H1 (cell line): Measurements from ENCODE around the gene INTS2. TPM values are rescaled to one million over a fixed set of nuclear protein-coding genes. Genes with fewer than 3 reads are reported as not detected.

Source experiments
- CTCF ChIA-PET: fragments of 300-600 bp; sonication (Branson Sonifier 250); formaldehyde crosslinking; loops from one replicate; lab custom pipeline; 2021; ENCODE audit not compliant: partially characterized antibody; lab: Charles Lee
- POLR2A ChIA-PET: fragments of 300-600 bp; sonication (Branson Sonifier 250); formaldehyde crosslinking; loops from one replicate; lab custom pipeline; 2021; ENCODE audit warnings: inconsistent platforms; ENCODE audit not compliant: partially characterized antibody; lab: Charles Lee
- DNase-seq, 2 experiments: peaks; one replicate each; pipeline versions ENCODE4 v3.0.0 to v3.0.0-alpha.2; 2010 to 2022; ENCODE audit warnings: low spot score in 2 of 2, low read depth in 1 of 2, mixed read lengths in 1 of 2
- FAIRE-seq: peaks from 2 replicates; lab custom pipeline; 2011; peaks lifted over from hg19 to GRCh38; lab: Jason Lieb, UNC
- H2AFZ ChIP-seq: 2 replicates; pipeline ENCODE4 v1.8.1; 2012; ENCODE audit warnings: low read length, inconsistent platforms
- H2AK5ac ChIP-seq: 2 replicates; pipeline ENCODE4 v1.6.1; 2013; ENCODE audit warnings: low read depth, low read length
- H2BK120ac ChIP-seq: replicated peaks from 2 replicates; pipeline ENCODE3; 2013; ENCODE audit warnings: low read depth, low read length, inconsistent platforms
- H2BK12ac ChIP-seq: 2 replicates; pipeline ENCODE4 v1.6.1; 2013; ENCODE audit warnings: low read depth, low read length
- H2BK15ac ChIP-seq: 2 replicates; pipeline ENCODE4 v1.6.1; 2013; ENCODE audit warnings: low read length
- H2BK20ac ChIP-seq: 2 replicates; pipeline ENCODE4 v1.6.1; 2013; ENCODE audit warnings: low read length
- H2BK5ac ChIP-seq: 2 replicates; pipeline ENCODE4 v1.6.1; 2013; ENCODE audit warnings: low read depth, low read length
- H3K14ac ChIP-seq: 2 replicates; pipeline ENCODE4 v1.6.1; 2013; ENCODE audit warnings: inconsistent platforms; ENCODE audit not compliant: insufficient read length
- H3K18ac ChIP-seq: 2 replicates; pipeline ENCODE4 v1.6.1; 2013; ENCODE audit warnings: low read length; ENCODE audit errors: extremely low read depth
- H3K23ac ChIP-seq: 2 replicates; pipeline ENCODE4 v1.6.1; 2013; ENCODE audit warnings: inconsistent platforms; ENCODE audit not compliant: insufficient read length
- H3K23me2 ChIP-seq: 2 replicates; pipeline ENCODE4 v1.6.1; 2013; ENCODE audit warnings: low read depth, low read length
- H3K27ac ChIP-seq: 2 replicates; pipeline ENCODE4 v1.6.1; 2011; ENCODE audit warnings: low read depth, low read length, inconsistent platforms
- H3K27me3 ChIP-seq, 4 experiments: replicated peaks in 1 of 4; 1 replicate in 1 of 4; 2 replicates in 3 of 4; pipeline versions ENCODE4 v1.6.1 to v1.8.1; 2011 to 2013; ENCODE audit warnings: low read length in 3 of 4, mild to moderate bottlenecking in 3 of 4, inconsistent platforms in 2 of 4, mixed read lengths in 2 of 4, moderate library complexity in 1 of 4; ENCODE audit not compliant: control insufficient read depth in 3 of 4, insufficient read depth in 3 of 4; ENCODE audit errors: extremely low read depth in 1 of 4
- H3K36me3 ChIP-seq, 4 experiments: 2 replicates each; pipeline versions ENCODE4 v1.6.1 to v1.8.1; 2011 to 2013; ENCODE audit warnings: mild to moderate bottlenecking in 4 of 4, low read length in 3 of 4, moderate library complexity in 2 of 4, control low read depth in 1 of 4, inconsistent platforms in 1 of 4; ENCODE audit not compliant: insufficient read depth in 4 of 4, control insufficient read depth in 2 of 4
- H3K4ac ChIP-seq: replicated peaks from 2 replicates; pipeline ENCODE3; 2013; ENCODE audit warnings: low read length, low read depth, mixed read lengths, inconsistent platforms; ENCODE audit not compliant: insufficient read length
- H3K4me1 ChIP-seq, 4 experiments: replicated peaks in 1 of 4; 1 replicate in 1 of 4; 2 replicates in 3 of 4; pipeline versions ENCODE4 v1.6.1 to v1.8.1; 2011 to 2013; ENCODE audit warnings: low read length in 3 of 4, inconsistent platforms in 2 of 4, mixed read lengths in 1 of 4; ENCODE audit not compliant: insufficient read depth in 4 of 4, control insufficient read depth in 3 of 4
- H3K4me2 ChIP-seq, 2 experiments: 2 replicates each; pipeline versions ENCODE4 v1.6.1 to v1.8.1; 2011 to 2013; ENCODE audit warnings: low read depth in 2 of 2, low read length in 2 of 2, control low read depth in 1 of 2, inconsistent platforms in 1 of 2, mild to moderate bottlenecking in 1 of 2; ENCODE audit not compliant: insufficient read depth in 1 of 2
- H3K4me3 ChIP-seq, 4 experiments: fragments of 200-600, 300-600 bp in 1 of 4; sonication (generic), shearing (Covaris generic), sonication (Bioruptor Twin) in 1 of 4; 2 replicates each; pipeline versions ENCODE4 v1.5.1 to v1.8.1; 2011 to 2016; ENCODE audit warnings: low read length in 4 of 4, low read depth in 3 of 4, control low read depth in 2 of 4, inconsistent platforms in 2 of 4, mild to moderate bottlenecking in 2 of 4, mixed read lengths in 1 of 4, moderate library complexity in 1 of 4; ENCODE audit not compliant: insufficient read depth in 2 of 4; ENCODE audit errors: extremely low read depth in 1 of 4
- H3K56ac ChIP-seq: replicated peaks from 2 replicates; pipeline ENCODE3; 2013; ENCODE audit warnings: low read depth, mild to moderate bottlenecking, mixed read lengths, low read length, inconsistent platforms; ENCODE audit not compliant: insufficient read length
- H3K79me1 ChIP-seq: 2 replicates; pipeline ENCODE4 v1.6.1; 2013; ENCODE audit warnings: low read depth, low read length, control low read depth
- H3K79me2 ChIP-seq, 2 experiments: 2 replicates each; pipeline versions ENCODE4 v1.6.1 to v1.8.1; 2012 to 2013; ENCODE audit warnings: low read length in 2 of 2, mild to moderate bottlenecking in 2 of 2, inconsistent platforms in 1 of 2; ENCODE audit not compliant: insufficient read depth in 2 of 2, control insufficient read depth in 1 of 2
- H3K9ac ChIP-seq, 4 experiments: replicated peaks in 1 of 4; 1 replicate in 1 of 4; 2 replicates in 3 of 4; pipeline versions ENCODE4 v1.6.1 to v1.8.1; 2011 to 2013; ENCODE audit warnings: low read depth in 3 of 4, low read length in 3 of 4, control low read depth in 2 of 4, mild to moderate bottlenecking in 2 of 4, moderate library complexity in 2 of 4, inconsistent platforms in 1 of 4; ENCODE audit errors: extremely low read depth in 1 of 4
- H3K9me3 ChIP-seq, 2 experiments: 2 replicates each; pipeline versions ENCODE4 v1.6.1 to v1.8.1; 2012 to 2013; ENCODE audit warnings: mild to moderate bottlenecking in 2 of 2, moderate library complexity in 2 of 2, control low read depth in 1 of 2, inconsistent platforms in 1 of 2, low read depth in 1 of 2, low read length in 1 of 2, mixed read lengths in 1 of 2; ENCODE audit not compliant: insufficient read depth in 2 of 2
- H4K20me1 ChIP-seq, 2 experiments: replicated peaks in 1 of 2; 2 replicates each; pipeline versions ENCODE3 to v1.8.1; 2011 to 2013; ENCODE audit warnings: inconsistent platforms in 2 of 2, low read length in 2 of 2, mild to moderate bottlenecking in 1 of 2; ENCODE audit not compliant: insufficient read depth in 2 of 2, control insufficient read depth in 1 of 2
- H4K5ac ChIP-seq: 2 replicates; pipeline ENCODE4 v1.6.1; 2013; ENCODE audit warnings: low read length, low read depth, mixed read lengths, inconsistent platforms; ENCODE audit not compliant: insufficient read length
- H4K8ac ChIP-seq: 2 replicates; pipeline ENCODE4 v1.8.0; 2013; ENCODE audit warnings: mild to moderate bottlenecking, moderate library complexity, low read length, inconsistent platforms; ENCODE audit not compliant: insufficient read depth; ENCODE audit errors: extremely low read depth
- H4K91ac ChIP-seq: replicated peaks from 2 replicates; pipeline ENCODE3; 2013; ENCODE audit warnings: low read length, mixed read lengths, inconsistent platforms; ENCODE audit not compliant: insufficient read length
- ATF3 ChIP-seq: IDR thresholded peaks from 2 replicates; pipeline ENCODE4 v1.6.1; 2011; ENCODE audit warnings: low read depth, mild to moderate bottlenecking, low read length; ENCODE audit not compliant: insufficient read depth
- CEBPB ChIP-seq: IDR thresholded peaks from 2 replicates; pipeline ENCODE4 v1.6.1; 2012; ENCODE audit warnings: low read depth, low read length
- CHD1 ChIP-seq: IDR thresholded peaks from 2 replicates; pipeline ENCODE4 v1.6.1; 2012; ENCODE audit warnings: low read depth, low read length, improper control_type of control experiment
- CHD2 ChIP-seq: IDR thresholded peaks from 2 replicates; pipeline ENCODE4 v1.6.1; 2012; ENCODE audit warnings: low read length, improper control_type of control experiment
- GABPA ChIP-seq: IDR thresholded peaks from 2 replicates; pipeline ENCODE4 v1.6.1; 2011; ENCODE audit warnings: mild to moderate bottlenecking, low read length, moderate library complexity, borderline replicate concordance; ENCODE audit not compliant: insufficient read depth
- KDM4A ChIP-seq: IDR thresholded peaks from one replicate; pipeline ENCODE4 v1.7.1; 2012; ENCODE audit warnings: low read depth, mild to moderate bottlenecking, moderate library complexity, low read length, inconsistent platforms; ENCODE audit not compliant: severe bottlenecking
- POU5F1 ChIP-seq: IDR thresholded peaks from 2 replicates; pipeline ENCODE4 v1.6.1; 2011; ENCODE audit warnings: low read depth, mild to moderate bottlenecking, low read length, moderate library complexity
- SIN3A ChIP-seq, 2 experiments: IDR thresholded peaks in 1 of 2; conservative IDR thresholded peaks in 1 of 2; 2 replicates each; pipeline ENCODE4 v1.6.1; 2011 to 2012; ENCODE audit warnings: low read length in 2 of 2, improper control_type of control experiment in 1 of 2, low read depth in 1 of 2, mild to moderate bottlenecking in 1 of 2
- SIRT6 ChIP-seq: IDR thresholded peaks from one replicate; pipeline ENCODE4 v1.7.1; 2012; ENCODE audit warnings: low read length, inconsistent platforms
- SP2 ChIP-seq: IDR thresholded peaks from 2 replicates; pipeline ENCODE4 v1.6.1; 2012; ENCODE audit warnings: mild to moderate bottlenecking, low read length, inconsistent platforms
- SP4 ChIP-seq: IDR thresholded peaks from 2 replicates; pipeline ENCODE4 v1.6.1; 2012; ENCODE audit warnings: low read length, inconsistent platforms
- TBP ChIP-seq: IDR thresholded peaks from 2 replicates; pipeline ENCODE4 v1.6.1; 2011; ENCODE audit warnings: low read depth, low read length, improper control_type of control experiment
- WGBS, 2 experiments: shearing (Covaris generic) in 1 of 2; methylation state at CpG; one replicate each; pipeline versions ENCODE4 v1.1.6 to v1.1.7; 2013 to 2015; ENCODE audit warnings: low lambda C conversion rate in 2 of 2, mixed read lengths in 2 of 2, inconsistent platforms in 1 of 2, low coverage in 1 of 2, missing lambda C conversion rate in 1 of 2; ENCODE audit not compliant: insufficient replicate concordance in 2 of 2, insufficient coverage in 1 of 2, insufficient read length in 1 of 2; ENCODE audit errors: extremely low coverage in 1 of 2, missing lambda C conversion rate in 1 of 2; 5-methylcytosine and 5-hydroxymethylcytosine counted together
- polyA plus RNA-seq, 7 experiments: library from polyadenylated mRNA; depleted of rRNA in 3 of 7; stranded (reverse) in 5 of 7; unstranded in 2 of 7; fragments of >200 nt in 5 of 7; fragments of 200-250 nt in 2 of 7; gene quantifications; 1 replicate in 5 of 7; 2 replicates in 1 of 7; 4 replicates in 1 of 7; pipeline versions ENCODE4 v1.2.1 to v1.2.3, GENCODE V29; 2011 to 2013; ENCODE audit warnings: missing spikeins in 2 of 7, mixed read lengths in 2 of 7
- total RNA-seq: library from RNA; stranded (reverse); fragmentation: NEBNext Ultra II Directional; extraction: Animal tissue kit (Norgen Biotek cat#: 25700); gene quantifications from 2 replicates; pipeline ENCODE4 v1.2.1, GENCODE V29; 2021

INTS2 gene
- total and polyA plus RNA-seq, 2 of the 8 experiments (the other 6 are each of a cell fraction or from before 2014, with no cell fraction given), result 9.4 to 21.8 TPM

DNA sequence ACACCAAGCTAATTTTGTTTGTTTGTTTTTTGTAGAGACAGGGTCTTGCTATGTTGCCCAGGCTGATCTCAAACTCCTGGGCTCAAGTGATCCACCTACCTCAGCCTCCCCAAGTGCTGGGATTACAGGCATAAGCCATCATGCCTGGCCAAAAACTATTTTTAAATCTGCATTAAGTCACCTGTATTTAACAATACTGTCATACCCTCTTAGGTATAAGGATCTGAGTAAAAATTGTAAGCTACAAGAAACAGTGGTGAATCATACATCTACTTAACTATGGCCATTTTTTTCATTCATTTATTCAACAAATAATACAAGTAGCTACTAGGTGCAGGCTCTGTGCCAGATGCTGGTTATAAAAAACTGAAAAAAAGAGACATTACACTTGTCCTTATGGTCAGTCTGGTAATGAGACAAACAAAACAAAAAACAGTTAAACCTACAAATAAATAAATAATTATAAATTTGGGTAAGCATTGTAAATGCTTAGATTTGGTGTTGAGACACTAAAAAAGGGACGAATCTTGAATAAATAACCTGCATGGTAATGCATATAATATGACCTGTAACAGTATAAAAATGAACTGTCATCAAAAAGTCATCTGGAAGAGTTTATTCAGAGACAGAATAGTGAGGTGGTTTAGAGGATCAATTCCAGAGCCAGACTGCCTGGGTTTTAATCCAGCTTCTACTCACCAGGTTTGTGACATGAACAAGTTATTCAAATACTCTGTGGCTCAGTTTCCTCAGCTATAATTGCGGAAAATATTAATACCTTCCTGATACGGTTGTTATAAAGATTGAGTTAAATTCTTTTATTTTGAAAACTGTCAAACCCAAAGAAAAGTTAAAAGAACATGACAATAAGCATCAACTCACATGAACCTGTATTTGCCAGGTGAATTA lies 91.3 kb downstream of the INTS2 start:
- H3K4me2 ChIP-seq, result no peak overlapping the region
- no peak overlapping the region for H2AK5ac ChIP-seq
- no peak overlapping the region for H3K23ac ChIP-seq
- H4K5ac ChIP-seq, result no peak overlapping the region
- no peaks in the 10 kb centered on the region for H3K79me1 ChIP-seq
- ChIA-PET POLR2A (interaction anchor here (0.6 kb wide), 1 partner anchor 200 kb away, joined by 3 read pairs; no protein-coding TSS in a partner anchor), CTCF (interaction anchor here (0.6 to 2.0 kb wide), 14 partner anchors 8 to 445 kb away, joined by 3 to 18 read pairs (median 4); no protein-coding TSS in a partner anchor)
- H3K4ac ChIP-seq, result no peak overlapping the region
- no peak overlapping the region for H2BK20ac ChIP-seq
- no peak for DNase-seq
- H3K9ac ChIP-seq, result no peak overlapping the region
- H2BK15ac ChIP-seq, result no peak overlapping the region
- no peaks in the 10 kb centered on the region for H3K79me2 ChIP-seq
- H4K20me1 ChIP-seq, result no peaks in the 10 kb centered on the region
- peaks cover 0 to 3% (median 0%) of the 10 kb centered on the region in 4 experiments; a peak in 1 of 8 replicates for H3K36me3 ChIP-seq
- no peak overlapping the region for H2BK120ac ChIP-seq
- no peak overlapping the region for H4K8ac ChIP-seq
- H3K23me2 ChIP-seq, result no peaks in the 10 kb centered on the region
- H3K14ac ChIP-seq, result no peak overlapping the region
- no peak overlapping the region for H4K91ac ChIP-seq
- H3K4me1 ChIP-seq, result no peaks in the 10 kb centered on the region
- H2BK12ac ChIP-seq, result no peak overlapping the region
- no peak overlapping the region for H2BK5ac ChIP-seq
- no peak overlapping the region for H3K18ac ChIP-seq
- no peak overlapping the region for H3K4me3 ChIP-seq
- no peak for FAIRE-seq
- no peaks in the 10 kb centered on the region; a peak in 1 of 7 replicates for H3K27me3 ChIP-seq
- no peak overlapping the region for H2AFZ ChIP-seq
- WGBS, 2 experiments, result 91% methylated on average over 3 of the region's 3 CpGs; no CpG with 5 or more reads in 1 of the 2 experiments
- H3K56ac ChIP-seq, result no peak overlapping the region
- no peaks in the 10 kb centered on the region for H3K9me3 ChIP-seq
- no peak overlapping the region for H3K27ac ChIP-seq
- TF ChIP-seq CEBPB (no peak), CHD2 (no peak), SIRT6 (no peak), SIN3A (conservative IDR thresholded peaks at IDR 0.05 in 1 of 2, IDR thresholded peaks at IDR 0.05 in 1 of 2; ENCODE audit: low read depth in 1 of 2, low read length in 2 of 2) (no peak), KDM4A (no peak), ATF3 (no peak), GABPA (no peak), SP4 (no peak), POU5F1 (no peak), CHD1 (no peak), SP2 (no peak), TBP (no peak)
